ENCODE data around the gene MRPL18. TPM values are rescaled to one million over a fixed set of nuclear protein-coding genes. Genes with fewer than 3 reads are reported as not detected.

Gene MRPL18
- total and polyA plus RNA-seq, 9 of the 15 experiments (the other 6 are each of a cell fraction or from before 2014, with no cell fraction given), result 149 to 456 (median 196) TPM

GRCh38 chr6:159789377-159790148, 704 bp upstream of the MRPL18 start, which contains the start of gene TCP1 (continued):
- TF ChIP-seq ZNF407 (IDR thresholded peaks at IDR 0.05; ENCODE audit: low read depth), result no peak
- TF ChIP-seq PHB2 (IDR thresholded peaks at IDR 0.05; ENCODE audit: low read depth), result no peak
- no peak for TF ChIP-seq SLC30A9 (CRISPR knock-in tag; IDR thresholded peaks at IDR 0.05)
- peak; percentile 93 for TF ChIP-seq POLR2AphosphoS5 (IDR thresholded peaks at IDR 0.05; ENCODE audit: control insufficient read depth, insufficient read depth, low read depth, low read length)
- peak; percentile 92 for TF ChIP-seq ZFX (CRISPR knock-in tag; IDR thresholded peaks at IDR 0.05)
- peak; percentile 65; the same call in 1 of the 2 replicates for TF ChIP-seq ZNF644 (tag; IDR thresholded peaks at IDR 0.05; ENCODE audit: low read depth)
- peak in 1 of 2 experiments; percentile 31; a peak in 1 of 4 replicates for TF ChIP-seq TBL1XR1 (IDR thresholded peaks at IDR 0.05; ENCODE audit: low read length in 2 of 2)
- no peak for TF ChIP-seq PTBP1 (IDR thresholded peaks at IDR 0.05; ENCODE audit: low read depth, low read length)
- 0 out of 2 replicates have a peak, but pooled peaks have one; percentile 58 for TF ChIP-seq ZNF324 (CRISPR knock-in tag; IDR thresholded peaks at IDR 0.05)
- no peak for TF ChIP-seq SAFB2 (IDR thresholded peaks at IDR 0.05; ENCODE audit: borderline replicate concordance, low read depth, low read length, severe bottlenecking)
- peak; percentile 48 for TF ChIP-seq FOS (IDR thresholded peaks at IDR 0.05; ENCODE audit: extremely low read depth, insufficient read length)
- TF ChIP-seq, protein P1, sequence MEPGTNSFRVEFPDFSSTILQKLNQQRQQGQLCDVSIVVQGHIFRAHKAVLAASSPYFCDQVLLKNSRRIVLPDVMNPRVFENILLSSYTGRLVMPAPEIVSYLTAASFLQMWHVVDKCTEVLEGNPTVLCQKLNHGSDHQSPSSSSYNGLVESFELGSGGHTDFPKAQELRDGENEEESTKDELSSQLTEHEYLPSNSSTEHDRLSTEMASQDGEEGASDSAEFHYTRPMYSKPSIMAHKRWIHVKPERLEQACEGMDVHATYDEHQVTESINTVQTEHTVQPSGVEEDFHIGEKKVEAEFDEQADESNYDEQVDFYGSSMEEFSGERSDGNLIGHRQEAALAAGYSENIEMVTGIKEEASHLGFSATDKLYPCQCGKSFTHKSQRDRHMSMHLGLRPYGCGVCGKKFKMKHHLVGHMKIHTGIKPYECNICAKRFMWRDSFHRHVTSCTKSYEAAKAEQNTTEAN (CRISPR knock-in tag; IDR thresholded peaks at IDR 0.05), result no peak
- TF ChIP-seq HOXB6 (CRISPR knock-in tag; IDR thresholded peaks at IDR 0.05; ENCODE audit: borderline replicate concordance), result 0 out of 2 replicates have a peak, but pooled peaks have one; percentile 12
- 0 out of 2 replicates have a peak, but pooled peaks have one; percentile 47 for TF ChIP-seq HDAC8 (tag; IDR thresholded peaks at IDR 0.05)
- TF ChIP-seq HBP1 (CRISPR knock-in tag; IDR thresholded peaks at IDR 0.05), result 0 out of 2 replicates have a peak, but pooled peaks have one; percentile 72
- TF ChIP-seq, protein P2, sequence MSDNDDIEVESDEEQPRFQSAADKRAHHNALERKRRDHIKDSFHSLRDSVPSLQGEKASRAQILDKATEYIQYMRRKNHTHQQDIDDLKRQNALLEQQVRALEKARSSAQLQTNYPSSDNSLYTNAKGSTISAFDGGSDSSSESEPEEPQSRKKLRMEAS (CRISPR knock-in tag; IDR thresholded peaks at IDR 0.05), result peak; percentile 39; the same call in 1 of the 2 replicates

Data from K562 (cell line).